ENCODE data around the gene KLF6. TPM values are rescaled to one million over a fixed set of nuclear protein-coding genes. Genes with fewer than 3 reads are reported as not detected.

The KLF6 gene
- total and polyA plus RNA-seq, 9 of the 15 experiments (the other 6 are each of a cell fraction or from before 2014, with no cell fraction given) = 3.2 to 23.9 (median 8.0) TPM

DNA sequence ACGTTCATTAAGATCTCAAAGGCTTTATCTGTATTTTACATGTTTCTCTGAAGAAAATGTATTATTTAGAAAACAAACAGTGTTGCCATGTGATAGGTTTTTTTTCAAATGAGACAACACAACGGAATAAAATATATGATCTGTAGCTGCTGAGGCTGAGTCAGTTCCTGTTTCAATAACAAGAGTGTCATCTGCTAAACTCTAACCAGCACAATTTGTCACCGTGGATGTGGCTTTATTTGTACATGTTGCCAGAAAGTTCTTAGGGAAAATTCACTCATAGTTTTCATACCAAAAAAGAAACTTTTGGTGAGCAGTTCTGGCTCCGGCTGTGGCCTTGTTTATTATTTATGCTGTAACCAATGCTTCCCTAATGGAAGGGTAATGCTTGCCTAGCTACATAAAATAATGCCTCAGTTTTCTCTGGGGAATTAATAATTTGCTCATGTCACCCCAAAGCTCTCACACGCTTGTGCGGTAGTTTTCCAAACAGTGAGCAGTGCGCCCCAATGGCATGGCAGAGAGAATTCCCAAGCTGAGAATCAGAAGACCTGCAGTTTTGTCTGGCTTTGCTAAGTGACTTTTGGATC, 20.3 kb upstream of the KLF6 start (continued):
- TF ChIP-seq PYGO2 (tag; IDR thresholded peaks at IDR 0.05) = no peak
- TF ChIP-seq ZNF324 (CRISPR knock-in tag; IDR thresholded peaks at IDR 0.05) = no peak
- peak; percentile 59 for TF ChIP-seq RFX1 (IDR thresholded peaks at IDR 0.05)

GRCh38 chr10:3803927-3804741, 19.1 kb upstream of the KLF6 start:
- 4% methylated on average over 13 of the region's 13 CpGs for WGBS (ENCODE audit: insufficient coverage, low coverage, missing lambda C conversion rate)
- Histone ChIP-seq H2AFZ (ENCODE audit: low read depth, low read length) (peak overlapping the region; percentile 94), H3K9me1 (ENCODE audit: control insufficient read depth, insufficient read depth, low read length) (peaks cover 6% of the 10 kb centered on the region), H3K4me1 (replicated peaks in 1 of 2; ENCODE audit: control insufficient read depth in 2 of 2, insufficient read depth in 2 of 2, low read length in 2 of 2) (peaks cover 39 to 65% of the 10 kb centered on the region in 2 experiments), H3K36me3 (ENCODE audit: control insufficient read depth, insufficient read depth, low read length) (no peaks in the 10 kb centered on the region), H3K27me3 (ENCODE audit: control insufficient read depth in 2 of 2, insufficient read depth in 2 of 2, low read length in 2 of 2) (no peaks in the 10 kb centered on the region; a peak in 1 of 5 replicates), H3K4me3 (peak overlapping the region; percentile 4; the same call in 1 of the 2 replicates), H3K9ac (ENCODE audit: insufficient read depth in 1 of 2, low read depth in 2 of 2, low read length in 2 of 2) (peak overlapping the region; percentile 83 to 85; a peak in 3 of 4 replicates), H4K20me1 (replicated peaks; ENCODE audit: control insufficient read depth, insufficient read depth, low read length) (no peaks in the 10 kb centered on the region), H3K9me3 (replicated peaks; ENCODE audit: control insufficient read depth, insufficient read depth, low read depth, low read length) (no peaks in the 10 kb centered on the region), H3K27ac (ENCODE audit: extremely low read depth, low read depth, low read length) (peak overlapping the region; percentile 95), H3K79me2 (ENCODE audit: control insufficient read depth, insufficient read depth, low read length) (no peaks in the 10 kb centered on the region), H3K4me2 (ENCODE audit: insufficient read depth, low read length) (peak overlapping the region; percentile 77)
- in situ Hi-C loops (cut with MboI) (no loop called here), intact Hi-C loops (cut with micrococcal nuclease) (loop anchor here (1.0 to 2.0 kb wide), 2 partner anchors 18 to 123 kb away; no protein-coding TSS in a partner anchor)
- TSS peak; percentile 73 for BruUV-seq (replicated peaks)
- DNase-seq (ENCODE audit: extremely low read depth in 1 of 4, low spot score in 3 of 4) = peak; percentile 33 to 86 (median 45)
- ATAC-seq = peak; percentile 76
- ChIA-PET CTCF (ENCODE audit: low intra/inter-chr PET ratio) (no interaction called here), POLR2A (interaction anchor here (0.9 kb wide), 1 partner anchor 29 kb away, joined by 3 read pairs; no protein-coding TSS in a partner anchor)
- peak; percentile 52 for FAIRE-seq
- TF ChIP-seq BRF1 (IDR thresholded peaks at IDR 0.05; ENCODE audit: borderline replicate concordance, extremely low read depth, insufficient read length) (no peak), RAD51 (IDR thresholded peaks at IDR 0.05; ENCODE audit: borderline replicate concordance, low read depth) (no peak), ATF1 (CRISPR knock-in tag; IDR thresholded peaks at IDR 0.05) (no peak), ATF1 (tag; IDR thresholded peaks at IDR 0.05) (peak; percentile 39; the same call in 1 of the 2 replicates), ZNF717 (CRISPR knock-in tag; IDR thresholded peaks at IDR 0.05) (no peak), ZNF586 (CRISPR knock-in tag; conservative IDR thresholded peaks at IDR 0.05) (no peak), THAP7 (CRISPR knock-in tag; IDR thresholded peaks at IDR 0.05) (no peak), HMG20A (CRISPR knock-in tag; conservative IDR thresholded peaks at IDR 0.05) (no peak), OTX1 (CRISPR knock-in tag; IDR thresholded peaks at IDR 0.05) (no peak), RBFOX2 (IDR thresholded peaks at IDR 0.05; ENCODE audit: low read depth, low read length) (peak; percentile 50), NUFIP1 (IDR thresholded peaks at IDR 0.05; ENCODE audit: partially characterized antibody) (no peak), ZNF79 (CRISPR knock-in tag; IDR thresholded peaks at IDR 0.05; ENCODE audit: low read depth) (no peak), CHD2 (IDR thresholded peaks at IDR 0.05; ENCODE audit: low read depth, low read length) (no peak), SAFB2 (IDR thresholded peaks at IDR 0.05; ENCODE audit: borderline replicate concordance, low read depth, low read length, severe bottlenecking) (no peak), ZKSCAN8 (CRISPR knock-in tag; IDR thresholded peaks at IDR 0.05) (peak; percentile 13; the same call in 1 of the 2 replicates), SREBF1 (IDR thresholded peaks at IDR 0.05; ENCODE audit: borderline replicate concordance, low read depth, low read length) (no peak)
- TF ChIP-seq, protein P1, sequence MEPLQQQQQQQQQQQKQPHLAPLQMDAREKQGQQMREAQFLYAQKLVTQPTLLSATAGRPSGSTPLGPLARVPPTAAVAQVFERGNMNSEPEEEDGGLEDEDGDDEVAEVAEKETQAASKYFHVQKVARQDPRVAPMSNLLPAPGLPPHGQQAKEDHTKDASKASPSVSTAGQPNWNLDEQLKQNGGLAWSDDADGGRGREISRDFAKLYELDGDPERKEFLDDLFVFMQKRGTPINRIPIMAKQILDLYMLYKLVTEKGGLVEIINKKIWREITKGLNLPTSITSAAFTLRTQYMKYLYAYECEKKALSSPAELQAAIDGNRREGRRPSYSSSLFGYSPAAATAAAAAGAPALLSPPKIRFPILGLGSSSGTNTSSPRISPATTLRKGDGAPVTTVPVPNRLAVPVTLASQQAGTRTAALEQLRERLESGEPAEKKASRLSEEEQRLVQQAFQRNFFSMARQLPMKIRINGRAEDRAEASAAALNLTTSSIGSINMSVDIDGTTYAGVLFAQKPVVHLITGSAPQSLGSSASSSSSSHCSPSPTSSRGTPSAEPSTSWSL (CRISPR knock-in tag; IDR thresholded peaks at IDR 0.05; ENCODE audit: borderline replicate concordance) = no peak

All from K562 (cell line).